A204.1 (cell line): ENCODE data around the gene TBC1D1.

ENCODE experiments used
- FAIRE-seq: peaks from 2 replicates; lab custom pipeline; 2012; peaks lifted over from hg19 to GRCh38; lab: Jason Lieb, UNC

Gene TBC1D1

DNA sequence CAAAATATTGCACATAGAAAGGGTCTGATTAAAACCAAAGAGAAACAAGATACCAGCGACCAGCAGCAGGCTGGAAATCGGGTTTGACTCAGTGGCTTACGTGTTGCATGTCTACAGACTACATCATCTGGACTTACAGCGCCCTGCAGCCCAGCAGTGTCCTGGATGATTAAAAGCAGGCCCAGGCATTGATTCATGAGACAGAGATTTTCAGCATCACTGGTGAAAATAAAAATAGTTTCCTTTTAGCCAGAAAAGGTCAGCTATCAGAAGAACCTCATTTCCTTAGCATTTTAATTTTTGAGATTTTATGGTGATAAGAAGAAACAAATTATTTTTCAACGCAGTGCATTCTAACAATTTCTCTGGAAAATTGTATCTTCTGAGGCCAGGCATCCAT lies 259.9 kb downstream of the TBC1D1 start:
- FAIRE-seq, result no peak

- no peak for FAIRE-seq
Measured at GRCh38 chr4:38151873-38152272, 261.0 kb downstream of the TBC1D1 start.

GRCh38 chr4:38152305-38152704 lies 261.4 kb downstream of the TBC1D1 start:
- no peak for FAIRE-seq

- no peak for FAIRE-seq
Measured at GRCh38 chr4:38152721-38153386, 262.0 kb downstream of the TBC1D1 start.

DNA sequence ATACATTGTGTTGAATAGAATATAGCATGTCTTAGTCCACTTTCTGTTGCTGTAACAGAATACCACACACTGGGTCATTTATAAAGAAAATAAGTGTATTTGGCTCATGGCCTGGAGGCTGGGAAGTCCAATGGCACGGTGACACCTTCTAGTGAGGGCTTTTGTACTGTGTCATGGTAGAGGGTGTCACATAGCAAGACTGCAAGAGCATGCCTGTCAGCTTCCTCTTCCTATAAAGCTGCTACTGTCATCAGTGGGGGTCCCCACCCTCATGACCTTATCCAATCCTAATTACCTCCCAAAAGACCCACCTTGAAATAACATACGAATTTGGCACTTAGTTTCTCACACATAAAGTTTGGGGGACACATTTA lies 262.5 kb downstream of the TBC1D1 start:
- no peak for FAIRE-seq

DNA sequence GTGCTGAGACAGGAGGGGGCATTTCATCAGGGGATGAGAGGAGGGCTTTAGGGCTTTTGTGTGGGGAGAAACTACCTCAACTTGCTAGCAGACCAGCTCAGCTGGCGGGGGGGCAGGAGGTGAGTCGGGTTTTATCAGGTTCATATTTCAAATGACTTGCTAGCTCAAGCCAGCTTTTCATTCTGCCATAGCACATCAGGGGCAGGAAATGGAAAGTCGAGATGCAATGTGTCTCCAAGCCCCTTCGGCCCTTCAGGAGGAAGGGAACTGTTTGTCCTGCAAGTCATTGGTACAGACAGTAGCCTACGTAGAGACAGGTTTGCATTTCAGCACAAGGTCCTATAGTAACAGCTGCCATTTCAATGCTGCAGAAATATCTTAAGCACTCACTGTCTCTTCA lies 263.4 kb downstream of the TBC1D1 start:
- FAIRE-seq, result no peak

DNA sequence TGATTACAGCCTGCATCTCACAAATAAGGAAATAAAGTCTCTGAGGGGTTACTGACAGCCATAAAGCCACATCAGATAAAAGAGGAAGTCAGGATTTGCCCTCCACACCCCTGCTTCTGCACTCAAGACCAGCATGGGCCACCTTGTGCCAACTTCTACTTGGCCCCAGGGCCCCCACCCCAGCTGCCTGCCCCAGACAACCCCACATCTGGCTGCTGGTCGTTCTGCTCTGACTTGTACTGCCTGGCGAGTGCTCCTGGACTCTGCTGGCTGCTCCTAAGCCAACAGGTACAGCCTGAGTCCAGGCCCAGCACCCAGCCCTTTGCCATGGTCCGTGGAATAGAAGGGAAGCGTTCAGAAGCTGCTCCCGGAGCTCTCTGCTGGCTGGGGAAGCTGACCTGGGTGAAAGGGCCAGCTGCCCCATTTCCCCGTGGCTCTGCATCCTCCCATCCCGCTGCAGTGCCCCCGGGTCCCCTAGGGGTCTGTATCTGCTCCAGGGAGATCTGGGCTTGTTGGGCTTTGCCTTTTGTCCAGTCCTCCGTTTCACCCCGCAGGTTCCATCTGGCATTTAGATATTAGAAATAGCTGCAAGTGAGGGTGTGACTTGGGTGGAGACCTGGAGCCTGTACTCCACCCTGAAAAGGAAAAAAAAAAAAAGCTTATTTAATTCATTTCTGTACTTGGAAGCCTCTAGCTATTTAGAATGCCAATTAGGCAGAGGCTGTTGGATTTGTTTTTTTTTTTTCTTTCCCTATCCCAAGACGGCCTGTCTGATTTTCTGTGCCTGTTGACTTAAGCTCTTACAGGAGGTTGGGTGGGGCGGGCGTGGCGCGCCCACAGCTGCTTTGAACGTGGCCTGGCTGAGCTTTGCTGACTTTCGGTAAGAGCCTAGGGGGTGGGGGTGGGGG lies 264.1 kb downstream of the TBC1D1 start:
- no peak for FAIRE-seq

- no peak for FAIRE-seq
Measured at GRCh38 chr4:38155589-38156294, 264.9 kb downstream of the TBC1D1 start.

DNA sequence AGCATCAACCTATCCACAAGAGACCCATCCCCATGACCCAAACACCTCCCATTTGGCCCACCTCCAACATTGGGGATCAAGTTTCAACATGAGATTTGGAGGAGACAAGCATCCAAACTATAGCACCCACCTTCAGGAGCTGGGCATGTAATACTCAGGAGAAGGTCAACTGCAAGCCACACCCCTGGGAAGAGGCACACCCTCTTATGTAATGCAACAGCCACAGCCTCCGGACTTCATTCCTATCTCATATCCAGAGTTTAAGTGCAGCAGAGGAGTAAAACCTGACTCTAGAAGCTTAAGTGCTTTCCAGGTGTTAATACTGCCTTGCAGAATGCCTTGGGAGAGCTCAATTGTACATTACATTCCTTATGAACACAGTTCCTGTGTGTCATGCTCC lies 266.7 kb downstream of the TBC1D1 start:
- no peak for FAIRE-seq

DNA sequence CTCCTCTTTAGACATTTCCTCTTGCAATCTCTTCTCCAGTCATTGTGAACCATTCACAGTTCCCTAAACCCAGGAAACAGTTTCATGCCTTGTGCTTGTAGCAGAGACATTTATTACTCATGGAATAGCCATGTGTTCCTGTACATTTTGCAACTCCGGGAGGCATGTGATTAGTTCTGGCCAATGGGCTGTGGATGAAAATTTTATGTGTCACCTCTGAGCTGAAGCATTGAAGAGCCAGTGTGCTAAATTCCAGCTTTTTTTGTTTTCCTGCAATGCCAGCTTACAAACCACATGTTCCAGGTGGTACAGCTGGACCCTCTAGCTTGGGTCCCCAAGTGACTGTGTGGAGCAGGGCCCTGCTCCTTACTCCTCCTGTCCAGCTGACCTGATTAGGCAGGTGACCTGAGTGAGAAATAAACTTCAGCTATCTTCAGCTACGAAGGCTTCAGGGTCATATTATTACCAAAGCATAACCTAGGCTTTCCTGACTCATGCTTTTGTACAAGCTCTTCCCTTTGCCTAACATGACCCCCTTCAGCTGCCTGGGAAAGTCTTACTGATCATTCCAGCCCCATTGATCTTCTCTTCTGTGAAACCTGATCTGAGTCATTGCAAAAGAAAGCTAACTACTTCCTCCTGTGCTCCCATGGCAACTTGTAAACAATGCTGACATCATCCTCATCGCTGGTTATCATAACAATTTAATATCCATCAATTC lies 269.8 kb downstream of the TBC1D1 start:
- no peak for FAIRE-seq

DNA sequence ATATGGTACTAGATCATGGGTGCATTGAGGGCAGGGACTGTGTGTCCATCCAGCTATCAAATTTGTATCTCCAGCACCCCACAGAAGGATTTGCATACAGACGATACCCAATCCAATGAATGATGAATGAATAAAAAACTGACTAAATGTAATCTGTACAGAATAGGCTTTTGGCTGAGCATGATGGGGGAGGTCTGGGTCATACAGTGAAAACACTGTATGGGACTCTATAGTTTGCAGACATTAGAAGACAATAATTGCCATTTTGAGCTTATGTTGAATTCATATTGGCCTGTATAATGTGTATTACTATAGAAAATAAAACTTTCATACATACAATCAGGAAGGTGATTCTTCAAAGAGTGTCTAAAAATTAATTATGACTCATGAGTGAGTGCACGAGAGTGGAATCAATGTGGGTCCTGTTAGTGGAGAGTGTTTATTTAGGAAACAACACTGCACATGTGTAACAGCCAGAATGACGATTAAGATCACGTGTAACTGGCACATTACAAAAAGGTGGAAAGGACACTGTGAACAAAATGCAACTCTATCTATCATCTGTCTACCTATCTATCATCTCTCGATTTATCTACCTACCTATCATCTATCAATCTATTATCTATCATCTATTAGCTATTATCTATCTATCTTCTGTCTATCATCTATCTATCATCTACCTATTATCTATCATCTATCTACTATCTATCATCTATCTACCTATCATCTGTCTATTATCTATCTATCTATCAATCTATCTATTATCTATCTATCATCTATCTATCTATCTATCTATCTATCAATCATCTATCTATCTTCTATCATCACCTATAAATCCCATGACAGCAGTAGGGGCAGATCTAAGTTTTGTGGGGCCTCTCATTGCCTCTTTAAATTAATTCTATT lies 270.6 kb downstream of the TBC1D1 start:
- FAIRE-seq, result no peak

DNA sequence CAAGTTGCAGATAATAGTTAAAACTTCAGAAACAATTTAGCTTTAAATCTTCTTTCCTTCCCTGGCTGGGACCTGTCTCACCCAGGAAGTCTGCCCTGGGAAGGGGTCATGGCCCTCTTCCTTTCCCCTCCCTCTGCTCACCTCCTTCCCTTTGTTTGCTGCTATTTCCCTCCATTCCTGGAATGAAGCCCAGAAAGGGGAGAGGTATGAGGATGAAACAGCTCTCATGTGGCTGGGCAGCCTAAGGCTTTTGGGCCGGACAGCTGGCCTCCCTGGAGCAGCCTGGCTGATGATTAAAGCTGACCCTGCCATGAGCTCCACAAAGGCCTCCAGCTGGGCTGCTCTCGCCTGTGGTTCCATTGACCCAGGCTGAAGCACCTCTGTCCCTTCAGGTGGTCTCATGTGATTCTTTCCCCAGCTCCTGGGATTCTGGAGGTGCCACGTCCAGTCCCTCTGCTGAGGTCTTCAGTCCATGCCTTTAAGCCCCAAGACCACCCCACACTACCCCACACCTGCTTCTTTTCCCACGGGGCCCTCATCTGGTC lies 271.4 kb downstream of the TBC1D1 start:
- no peak for FAIRE-seq

DNA sequence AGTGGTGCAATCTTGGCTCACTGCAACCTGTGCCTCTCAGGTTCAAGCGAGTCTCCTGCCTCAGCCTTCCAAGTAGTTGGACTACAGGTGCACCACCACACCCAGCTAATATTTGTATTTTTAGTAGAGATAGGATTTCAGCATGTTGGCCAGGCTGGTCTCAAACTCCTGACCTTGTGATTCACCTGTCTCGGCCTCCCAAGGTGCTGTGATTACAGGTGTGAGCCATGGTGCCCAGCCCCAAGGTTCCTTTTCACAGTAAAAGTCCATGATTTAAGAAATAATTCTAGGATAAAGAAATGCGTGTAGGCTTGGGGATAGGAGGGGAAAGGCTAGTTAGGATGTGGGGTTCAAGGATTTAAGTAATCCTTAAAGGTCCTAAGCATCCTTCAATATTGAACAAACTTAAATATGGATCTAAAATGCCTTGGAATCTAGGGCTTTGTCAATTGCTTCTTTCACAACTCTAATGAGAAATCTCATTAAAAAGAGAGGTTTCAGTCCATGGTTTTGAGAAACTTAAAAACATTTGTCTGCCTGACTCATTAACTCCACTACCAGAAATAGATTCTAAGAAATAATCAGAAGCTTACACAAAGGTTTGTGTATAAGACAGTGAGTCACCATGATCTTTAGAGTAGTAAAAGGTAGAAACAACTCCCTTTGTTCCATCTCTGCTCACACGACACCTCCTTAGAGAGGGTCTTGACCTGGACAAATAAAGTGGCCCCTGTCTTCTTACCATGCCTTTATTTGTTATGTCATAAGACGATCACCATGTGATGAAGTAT lies 272.5 kb downstream of the TBC1D1 start:
- FAIRE-seq, result no peak

DNA sequence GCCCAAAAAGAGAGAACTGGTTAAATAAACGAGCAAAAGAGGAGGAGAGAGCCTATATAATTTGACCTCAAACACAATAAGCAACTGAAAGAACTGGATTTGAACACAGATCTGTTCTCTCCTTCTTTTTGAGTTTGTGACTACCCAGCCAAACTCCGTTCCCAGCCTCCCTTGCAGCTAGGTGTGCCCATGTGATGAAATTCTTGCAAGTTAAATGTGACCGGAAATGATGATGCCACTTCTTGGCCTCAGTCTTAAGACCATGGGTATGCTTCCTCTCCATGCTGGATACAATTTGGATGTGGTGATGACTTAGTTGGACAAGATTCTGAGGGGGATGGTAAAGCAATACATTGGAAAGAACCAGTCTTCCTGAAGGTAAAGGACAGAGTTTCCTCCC lies 273.5 kb downstream of the TBC1D1 start:
- no peak for FAIRE-seq

DNA sequence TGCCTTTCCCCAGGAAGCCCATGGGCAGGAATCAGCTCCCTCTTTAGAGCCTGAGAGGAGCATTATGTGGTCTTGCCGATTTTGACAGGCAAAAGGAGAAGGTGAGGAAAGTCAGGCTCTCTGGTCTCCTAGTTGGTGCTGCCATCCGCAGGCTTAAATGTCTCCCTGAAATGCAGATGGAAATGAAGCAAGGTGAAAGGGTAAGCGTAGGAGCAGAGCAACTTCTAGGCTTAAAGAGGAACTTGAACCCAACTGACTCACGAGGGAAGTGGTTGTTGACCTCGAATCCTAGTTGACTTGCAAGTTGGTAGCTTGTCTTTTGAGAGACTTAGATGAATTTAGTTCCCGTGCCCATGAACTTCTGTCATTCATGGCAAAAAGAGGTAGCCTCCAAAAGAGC lies 275.2 kb downstream of the TBC1D1 start:
- FAIRE-seq, result no peak

GRCh38 chr4:38166768-38167167 lies 275.9 kb downstream of the TBC1D1 start:
- no peak for FAIRE-seq

DNA sequence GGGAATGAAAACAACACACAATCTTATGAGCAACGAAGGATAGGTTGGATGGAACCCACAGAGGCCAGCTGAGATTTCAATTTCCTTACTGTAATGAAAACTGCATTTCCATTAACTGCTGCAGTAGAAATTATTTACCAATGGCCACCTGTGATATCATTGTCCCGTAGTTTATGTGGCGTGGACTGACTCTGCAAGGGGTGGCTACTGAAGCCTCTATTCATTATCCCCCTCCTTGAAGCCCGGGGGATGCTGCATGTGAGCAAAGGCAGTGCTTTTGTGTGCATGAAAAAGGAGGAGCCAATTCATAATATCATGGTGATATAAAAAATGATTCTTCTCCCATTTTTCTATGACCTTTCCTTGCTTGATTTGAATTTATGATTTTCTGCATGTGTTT lies 277.1 kb downstream of the TBC1D1 start:
- no peak for FAIRE-seq

DNA sequence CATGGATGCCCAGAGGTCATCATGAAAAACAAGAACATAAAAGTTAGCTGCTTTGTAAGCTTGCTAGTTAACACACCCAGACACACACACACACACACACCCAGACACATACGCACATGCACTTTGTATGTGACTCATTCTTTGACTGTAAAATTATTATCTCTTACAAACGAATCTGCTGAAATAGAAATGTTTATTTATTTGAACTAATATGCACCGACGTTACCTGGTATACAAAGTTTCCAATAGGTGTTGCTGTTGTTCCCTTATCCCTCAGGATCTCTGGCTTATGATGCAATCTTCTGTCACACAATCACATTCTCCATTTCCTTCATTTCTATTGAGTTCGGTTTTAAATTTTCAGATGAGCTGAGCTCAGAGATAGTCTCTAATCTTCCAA lies 278.6 kb downstream of the TBC1D1 start:
- no peak for FAIRE-seq

GRCh38 chr4:38170338-38171169 lies 279.7 kb downstream of the TBC1D1 start:
- no peak for FAIRE-seq
